ENCODE results near the gene MAPK8IP2. TPM values are rescaled to one million over a fixed set of nuclear protein-coding genes. Genes with fewer than 3 reads are reported as not detected.

Gene MAPK8IP2
- polyA plus RNA-seq, 1 donor (not counting 4 experiments of a cell fraction or from before 2014, with no cell fraction given) = 0.29 TPM

DNA sequence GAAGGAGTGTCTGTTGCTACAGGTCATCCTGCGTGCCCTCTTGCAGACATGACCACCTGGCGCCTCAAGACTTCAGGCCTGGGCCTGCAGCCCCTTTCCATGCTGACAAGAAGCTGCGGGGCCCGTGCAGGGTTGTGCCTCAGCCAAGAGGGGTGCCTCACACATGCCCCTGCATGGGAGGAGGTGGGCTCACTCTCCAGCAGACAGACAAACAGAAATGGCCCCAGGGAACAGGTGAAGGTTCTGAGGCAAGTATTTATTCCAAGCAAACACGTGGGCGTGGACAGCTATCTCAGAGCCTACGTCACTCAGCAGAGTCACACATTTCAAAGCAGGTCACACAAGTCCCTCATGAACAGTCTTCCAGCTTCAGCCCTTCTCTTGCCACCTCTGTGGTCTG, 32.0 kb upstream of the MAPK8IP2 start:
- no peak for FAIRE-seq
- Histone ChIP-seq H3K9me3 (ENCODE audit: control insufficient read depth, low read depth, low read length) (no peaks in the 10 kb centered on the region), H3K9me1 (ENCODE audit: control insufficient read depth, extremely low read depth, insufficient read depth, low read length) (no peaks in the 10 kb centered on the region), H3K27me3 (ENCODE audit: control insufficient read depth, extremely low read depth, insufficient read depth, low read length) (no peaks in the 10 kb centered on the region), H2AFZ (ENCODE audit: control insufficient read depth, low read length) (no peak overlapping the region), H3K36me3 (ENCODE audit: control insufficient read depth in 2 of 2, extremely low read depth in 1 of 2, insufficient read depth in 2 of 2, low read length in 2 of 2) (peaks cover 16 to 25% of the 10 kb centered on the region in 2 experiments), H3K79me2 (ENCODE audit: control insufficient read depth, insufficient read depth, low read length) (no peaks in the 10 kb centered on the region), H3K4me2 (ENCODE audit: control insufficient read depth, extremely low read depth, insufficient read depth, low read depth, low read length) (no peak overlapping the region), H3K4me1 (ENCODE audit: control insufficient read depth, extremely low read depth, insufficient read depth, low read length) (peaks cover 2% of the 10 kb centered on the region), H3K27ac (ENCODE audit: control insufficient read depth, insufficient read depth, low read length) (no peak overlapping the region), H4K20me1 (ENCODE audit: control insufficient read depth, extremely low read depth, insufficient read depth, low read length) (no peaks in the 10 kb centered on the region), H3K9ac (ENCODE audit: control insufficient read depth, extremely low read depth, insufficient read depth, low read length) (no peak overlapping the region), H3K4me3 (ENCODE audit: control insufficient read depth in 2 of 3, extremely low read depth in 1 of 3, insufficient read depth in 2 of 3, low read depth in 1 of 3, low read length in 3 of 3) (no peak overlapping the region)
- no peak for TF ChIP-seq EZH2 (IDR thresholded peaks at IDR 0.05; ENCODE audit: low read length)
- no peak for TF ChIP-seq CTCF (optimal IDR thresholded peaks at IDR 0.05 in 1 of 3, IDR thresholded peaks at IDR 0.05 in 1 of 3, conservative IDR thresholded peaks at IDR 0.05 in 1 of 3; ENCODE audit: extremely low read depth in 1 of 3, insufficient read depth in 2 of 3, low read length in 3 of 3)
- DNase-seq (ENCODE audit: low read depth, low spot score) = no peak
- dilution Hi-C loops (cut with MboI; ENCODE audit: extremely low pct_ligation_motif_present, low sequenced_read_pairs) = no loop called here

- no peak for FAIRE-seq
- no peak overlapping the region for H3K27ac ChIP-seq (ENCODE audit: control insufficient read depth, insufficient read depth, low read length)
- H3K4me3 ChIP-seq (ENCODE audit: control insufficient read depth in 2 of 3, extremely low read depth in 1 of 3, insufficient read depth in 2 of 3, low read depth in 1 of 3, low read length in 3 of 3) = no peak overlapping the region
- dilution Hi-C loops (cut with MboI; ENCODE audit: extremely low pct_ligation_motif_present, low sequenced_read_pairs) = no loop called here
- no peak overlapping the region for H2AFZ ChIP-seq (ENCODE audit: control insufficient read depth, low read length)
- no peak overlapping the region for H3K9ac ChIP-seq (ENCODE audit: control insufficient read depth, extremely low read depth, insufficient read depth, low read length)
- H3K4me2 ChIP-seq (ENCODE audit: control insufficient read depth, extremely low read depth, insufficient read depth, low read depth, low read length) = no peak overlapping the region
- H3K9me3 ChIP-seq (ENCODE audit: control insufficient read depth, low read depth, low read length) = no peaks in the 10 kb centered on the region
- DNase-seq (ENCODE audit: low read depth, low spot score) = no peak
- H3K9me1 ChIP-seq (ENCODE audit: control insufficient read depth, extremely low read depth, insufficient read depth, low read length) = no peaks in the 10 kb centered on the region
- no peaks in the 10 kb centered on the region for H4K20me1 ChIP-seq (ENCODE audit: control insufficient read depth, extremely low read depth, insufficient read depth, low read length)
- H3K79me2 ChIP-seq (ENCODE audit: control insufficient read depth, insufficient read depth, low read length) = no peaks in the 10 kb centered on the region
- H3K4me1 ChIP-seq (ENCODE audit: control insufficient read depth, extremely low read depth, insufficient read depth, low read length) = no peaks in the 10 kb centered on the region
- H3K27me3 ChIP-seq (ENCODE audit: control insufficient read depth, extremely low read depth, insufficient read depth, low read length) = no peaks in the 10 kb centered on the region
- peaks cover 16 to 27% of the 10 kb centered on the region in 2 experiments for H3K36me3 ChIP-seq (ENCODE audit: control insufficient read depth in 2 of 2, extremely low read depth in 1 of 2, insufficient read depth in 2 of 2, low read length in 2 of 2)
- no peak for TF ChIP-seq EZH2 (IDR thresholded peaks at IDR 0.05; ENCODE audit: low read length)
- no peak for TF ChIP-seq CTCF (optimal IDR thresholded peaks at IDR 0.05 in 1 of 3, IDR thresholded peaks at IDR 0.05 in 1 of 3, conservative IDR thresholded peaks at IDR 0.05 in 1 of 3; ENCODE audit: extremely low read depth in 1 of 3, insufficient read depth in 2 of 3, low read length in 3 of 3)
Observed at GRCh38 chr22:50569041-50569459, 31.5 kb upstream of the MAPK8IP2 start.

Measured in keratinocyte (primary cell).